Upper lobe of left lung (tissue), 6 donors: ENCODE measurements around the gene YIF1B. TPM values are rescaled to one million over a fixed set of nuclear protein-coding genes. Genes with fewer than 3 reads are reported as not detected.
"Not testable (repeated sequence)": the region's sequence is repeated elsewhere in the genome, so short reads cannot be mapped to it uniquely, and the experiment has no call there.

ENCODE experiments used
- ATAC-seq, 2 donors: fragments of 200-7000 bp; cut with Tn5 transposase; one replicate each; pipeline ENCODE4 v1.9.1; 2022; ENCODE audit warnings: mild to moderate bottlenecking in 2 of 2, moderate library complexity in 2 of 2; ENCODE audit not compliant: low FRiP score in 2 of 2
- DNase-seq, 2 donors: peaks; one replicate each; pipeline ENCODE4 v3.0.0-alpha.2; 2019 to 2020
- H3K27ac ChIP-seq, 4 donors: fragments of 200-600 bp; sonication (generic); one replicate each; pipeline ENCODE4 v1.5.1; 2016 to 2019
- H3K27me3 ChIP-seq, 4 donors: fragments of 200-600 bp; sonication (generic); one replicate each; pipeline ENCODE4 v1.5.1; 2017 to 2019
- H3K36me3 ChIP-seq, 4 donors: fragments of 200-600 bp; sonication (generic); one replicate each; pipeline ENCODE4 v1.5.1; 2016 to 2019
- H3K4me1 ChIP-seq, 4 donors: fragments of 200-600 bp; sonication (generic); one replicate each; pipeline ENCODE4 v1.5.1; 2018 to 2019
- H3K4me3 ChIP-seq, 4 donors: fragments of 200-600 bp; sonication (generic); one replicate each; pipeline ENCODE4 v1.5.1; 2017 to 2019; ENCODE audit warnings: mild to moderate bottlenecking in 2 of 4, moderate library complexity in 1 of 4
- H3K9me3 ChIP-seq, 4 donors: fragments of 200-600 bp; sonication (generic); one replicate each; pipeline ENCODE4 v1.5.1; 2018 to 2019
- EP300 ChIP-seq, 4 donors: sonication (generic); formaldehyde crosslinking; IDR thresholded peaks; one replicate each; pipeline ENCODE4 v1.5.1; 2017; ENCODE audit warnings: antibody characterized with exemption in 4 of 4, control low read depth in 2 of 4
- POLR2A ChIP-seq, 4 donors: fragments of 450-650 bp; IDR thresholded peaks; one replicate each; pipeline ENCODE4 v1.5.1; 2016 to 2017; ENCODE audit warnings: antibody characterized with exemption in 4 of 4, mild to moderate bottlenecking in 2 of 4
- POLR2AphosphoS5 ChIP-seq, 2 donors: sonication (generic); formaldehyde crosslinking; IDR thresholded peaks; one replicate each; pipeline ENCODE4 v1.5.1; 2017; ENCODE audit warnings: antibody characterized with exemption in 2 of 2
- WGBS, 2 donors: methylation state at CpG; one replicate each; pipeline ENCODE4 v1.1.5; 2017 to 2018; 5-methylcytosine and 5-hydroxymethylcytosine counted together
- total RNA-seq, 6 donors: library from RNA; depleted of rRNA in 4 of 6; stranded (reverse); fragments of >200 nt in 4 of 6; gene quantifications; one replicate each; pipeline versions ENCODE4 v1.1.0 to v1.2.1, GENCODE V29; 2016 to 2021
- TF ChIP-seq, protein P1 (sequence below), 6 experiments: fragments of 450-650 bp in 4 of 6; fragments of 200-600 bp in 2 of 6; sonication (generic) in 2 of 6; IDR thresholded peaks; one replicate each; pipeline ENCODE4 v1.5.1; 2016 to 2019; ENCODE audit warnings: antibody characterized with exemption in 6 of 6
- donor health status: DM: no; HTN: no; CAD: no; lungs with moderate emphysema.
- donor health status: DM: no; HTN: yes; CAD: no; lungs with severe emphysema.

YIF1B gene
- total RNA-seq, 6 donors from 2014 or later: 15.3 to 45.8 (median 29.8) TPM

DNA sequence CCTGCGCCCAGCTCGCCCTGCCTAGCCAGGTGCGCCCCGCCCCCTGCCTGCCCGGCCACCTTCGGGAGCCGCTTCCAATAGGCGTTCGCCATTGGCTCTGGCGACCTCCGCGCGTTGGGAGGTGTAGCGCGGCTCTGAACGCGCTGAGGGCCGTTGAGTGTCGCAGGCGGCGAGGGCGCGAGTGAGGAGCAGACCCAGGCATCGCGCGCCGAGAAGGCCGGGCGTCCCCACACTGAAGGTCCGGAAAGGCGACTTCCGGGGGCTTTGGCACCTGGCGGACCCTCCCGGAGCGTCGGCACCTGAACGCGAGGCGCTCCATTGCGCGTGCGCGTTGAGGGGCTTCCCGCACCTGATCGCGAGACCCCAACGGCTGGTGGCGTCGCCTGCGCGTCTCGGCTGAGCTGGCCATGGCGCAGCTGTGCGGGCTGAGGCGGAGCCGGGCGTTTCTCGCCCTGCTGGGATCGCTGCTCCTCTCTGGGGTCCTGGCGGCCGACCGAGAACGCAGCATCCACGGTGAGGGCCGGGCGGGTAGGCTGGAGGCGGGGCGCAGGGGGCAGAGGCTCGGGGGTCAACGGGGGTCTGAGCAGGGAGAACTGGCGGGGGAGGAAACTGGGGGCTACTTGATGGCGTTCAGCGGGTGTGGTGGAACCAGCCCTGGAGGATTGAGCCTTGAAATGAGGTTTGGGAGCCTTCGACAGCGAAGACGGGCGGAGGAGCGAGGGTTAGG, 51.1 kb downstream of the YIF1B start, which contains the start of gene SPINT2:
Gene SPINT2, plus strand, starts transcription at position 88 of the 727 bp plus-strand sequence. Its CDS starts 320 bp downstream, at position 408.
- no peaks in the 10 kb centered on the region for H3K9me3 ChIP-seq
- whole genome bisulfite sequencing, 2 donors: 29 to 31% methylated on average over 17 to 18 of the region's 78 CpGs
- TF ChIP-seq, protein P1, sequence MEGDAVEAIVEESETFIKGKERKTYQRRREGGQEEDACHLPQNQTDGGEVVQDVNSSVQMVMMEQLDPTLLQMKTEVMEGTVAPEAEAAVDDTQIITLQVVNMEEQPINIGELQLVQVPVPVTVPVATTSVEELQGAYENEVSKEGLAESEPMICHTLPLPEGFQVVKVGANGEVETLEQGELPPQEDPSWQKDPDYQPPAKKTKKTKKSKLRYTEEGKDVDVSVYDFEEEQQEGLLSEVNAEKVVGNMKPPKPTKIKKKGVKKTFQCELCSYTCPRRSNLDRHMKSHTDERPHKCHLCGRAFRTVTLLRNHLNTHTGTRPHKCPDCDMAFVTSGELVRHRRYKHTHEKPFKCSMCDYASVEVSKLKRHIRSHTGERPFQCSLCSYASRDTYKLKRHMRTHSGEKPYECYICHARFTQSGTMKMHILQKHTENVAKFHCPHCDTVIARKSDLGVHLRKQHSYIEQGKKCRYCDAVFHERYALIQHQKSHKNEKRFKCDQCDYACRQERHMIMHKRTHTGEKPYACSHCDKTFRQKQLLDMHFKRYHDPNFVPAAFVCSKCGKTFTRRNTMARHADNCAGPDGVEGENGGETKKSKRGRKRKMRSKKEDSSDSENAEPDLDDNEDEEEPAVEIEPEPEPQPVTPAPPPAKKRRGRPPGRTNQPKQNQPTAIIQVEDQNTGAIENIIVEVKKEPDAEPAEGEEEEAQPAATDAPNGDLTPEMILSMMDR (IDR thresholded peaks at IDR 0.05): peak in 3 of 6 experiments; percentile 2 to 21 (median 17)
- no peak for TF ChIP-seq EP300 (IDR thresholded peaks at IDR 0.05)
- peak in 3 of 4 donors; percentile 82 to 95 (median 85) for TF ChIP-seq POLR2A (IDR thresholded peaks at IDR 0.05)
- peak; percentile 52 to 90 for TF ChIP-seq POLR2AphosphoS5 (IDR thresholded peaks at IDR 0.05)
- ATAC-seq (peak; percentile 3 to 50), DNase-seq (no peak)
- H3K4me1 ChIP-seq: peaks cover 16 to 48% (median 28%) of the 10 kb centered on the region in 4 donors
- H3K27me3 ChIP-seq: no peaks in the 10 kb centered on the region
- H3K36me3 ChIP-seq: no peaks in the 10 kb centered on the region
- peak within 1 kb of the TSS; percentile 52 to 78 (median 72) for H3K4me3 ChIP-seq
- peak within 1 kb of the TSS; percentile 91 to 97 (median 96) for H3K27ac ChIP-seq

DNA sequence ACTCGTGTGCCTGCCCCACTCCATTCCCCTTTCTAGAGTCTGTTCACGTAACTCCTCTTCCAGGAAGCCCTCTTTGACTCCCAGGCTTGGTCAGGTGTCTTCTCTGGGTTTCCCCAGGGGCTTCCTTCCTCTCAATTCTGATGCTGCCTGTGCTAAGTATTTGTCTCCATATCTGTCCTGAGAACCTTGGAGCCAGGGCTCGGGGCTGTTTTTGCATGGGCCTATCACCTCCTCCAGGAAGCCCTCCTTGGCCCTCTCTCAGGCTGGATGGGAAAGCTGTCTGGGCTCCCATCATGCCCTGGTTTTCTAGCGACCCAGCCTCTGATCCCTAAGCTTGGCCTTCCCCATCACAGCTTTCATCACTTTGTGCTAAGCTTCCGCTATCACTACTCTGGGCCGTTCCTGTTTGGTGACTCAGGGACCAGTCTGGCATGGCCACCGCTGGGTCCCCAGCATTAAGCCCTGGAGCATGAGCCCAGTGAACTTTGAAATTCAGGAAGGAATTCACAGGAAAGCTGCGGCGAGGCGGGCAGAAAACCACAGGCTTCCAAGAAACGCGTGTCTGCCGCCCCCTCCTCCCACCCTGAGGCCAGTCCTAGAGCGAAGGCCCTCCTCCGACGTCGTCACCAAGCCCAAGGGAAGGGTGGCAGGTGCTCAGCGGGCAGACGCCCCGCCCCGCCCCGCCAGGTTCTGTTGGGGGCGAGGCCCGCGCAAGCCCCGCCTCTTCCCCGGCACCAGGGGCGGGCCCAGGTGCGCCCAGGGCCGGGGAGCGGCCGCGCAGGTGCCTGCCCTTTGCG, 51.9 kb downstream of the YIF1B start:
- peak; percentile 4 to 62 for TF ChIP-seq POLR2AphosphoS5 (IDR thresholded peaks at IDR 0.05)
- TF ChIP-seq, protein P1 (IDR thresholded peaks at IDR 0.05): no peak
- TF ChIP-seq EP300 (IDR thresholded peaks at IDR 0.05): no peak
- H3K9me3 ChIP-seq: no peaks in the 10 kb centered on the region
- DNase-seq: peak; percentile 94 to 97
- ATAC-seq: peak; percentile 81 to 94
- peak overlapping the region; percentile 52 to 78 (median 72) for H3K4me3 ChIP-seq
- H3K36me3 ChIP-seq: no peaks in the 10 kb centered on the region
- WGBS, 2 donors: 19 to 20% methylated on average over 17 to 20 of the region's 34 CpGs
- no peaks in the 10 kb centered on the region for H3K27me3 ChIP-seq
- peak overlapping the region; percentile 91 to 97 (median 96) for H3K27ac ChIP-seq
- peaks cover 16 to 48% (median 28%) of the 10 kb centered on the region in 4 donors for H3K4me1 ChIP-seq

DNA sequence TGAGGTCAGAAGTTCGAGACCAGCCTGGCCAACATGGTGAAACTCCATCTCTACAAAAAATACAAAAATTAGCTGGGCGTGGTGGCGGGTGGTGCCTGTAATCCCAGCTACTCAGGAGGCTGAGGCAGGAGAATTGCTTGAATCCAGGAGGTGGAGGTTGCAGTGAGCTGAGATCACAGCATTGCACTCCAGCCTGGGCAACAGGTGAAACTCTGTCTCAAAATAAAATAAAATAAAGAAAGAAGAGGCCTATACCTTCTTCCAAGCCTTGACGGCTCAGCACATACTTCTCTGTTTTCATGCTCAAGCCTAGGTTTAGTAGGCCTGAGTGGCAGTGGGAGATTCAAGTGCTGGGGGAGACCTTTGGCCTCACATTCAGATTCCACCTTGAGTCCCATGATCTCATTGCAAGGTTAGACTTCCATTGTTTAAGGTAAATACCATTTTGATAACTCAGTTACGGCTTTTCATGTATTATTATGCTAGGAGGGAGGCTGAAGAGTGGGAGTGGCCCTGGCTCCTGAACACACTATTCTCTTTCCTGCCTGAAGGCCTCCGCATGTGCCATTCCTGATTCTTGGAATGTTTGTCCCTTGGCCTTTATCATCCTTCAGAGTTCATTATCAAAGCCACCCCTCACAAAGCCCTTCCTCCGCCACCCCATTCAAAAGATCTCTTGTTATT, 53.0 kb downstream of the YIF1B start:
- DNase-seq (no peak), ATAC-seq (no peak)
- Histone ChIP-seq H3K9me3 (no peaks in the 10 kb centered on the region), H3K4me1 (peaks cover 16 to 41% (median 24%) of the 10 kb centered on the region in 4 donors), H3K36me3 (no peaks in the 10 kb centered on the region), H3K27ac (no peak overlapping the region), H3K4me3 (no peak overlapping the region), H3K27me3 (no peaks in the 10 kb centered on the region)
- TF ChIP-seq POLR2AphosphoS5 (IDR thresholded peaks at IDR 0.05) (no peak), POLR2A (IDR thresholded peaks at IDR 0.05) (no peak), EP300 (IDR thresholded peaks at IDR 0.05) (no peak)
- TF ChIP-seq, protein P1 (IDR thresholded peaks at IDR 0.05): no peak
- 93 to 94% methylated on average over 7 of the region's 7 CpGs for WGBS, 2 donors

DNA sequence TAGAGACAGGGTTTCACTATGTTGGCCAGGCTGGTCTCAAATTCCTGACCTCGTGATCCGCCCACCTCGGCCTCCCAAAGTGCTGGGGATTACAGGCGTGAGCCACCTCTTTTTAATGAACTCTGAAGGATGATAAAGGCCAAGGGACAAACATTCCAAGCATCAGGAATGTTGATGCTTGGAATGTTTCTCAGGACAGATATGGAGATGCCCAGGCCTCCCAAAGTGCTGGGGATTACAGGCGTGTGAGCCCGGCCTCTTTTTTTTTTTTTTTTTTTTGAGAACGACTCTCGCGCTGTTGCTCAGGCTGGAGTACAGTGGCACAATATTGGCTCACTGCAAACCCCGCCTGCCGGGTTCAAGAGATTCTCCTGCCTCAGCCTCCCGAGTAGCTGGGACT, 53.8 kb downstream of the YIF1B start:
- 92 to 94% methylated on average over 12 of the region's 12 CpGs for WGBS, 2 donors
- H3K27ac ChIP-seq, ATAC-seq: not testable (repeated sequence)

More for the DNA sequence above, 53.8 kb downstream of the YIF1B start:
- not testable (repeated sequence) for H3K36me3 ChIP-seq, DNase-seq, H3K27me3 ChIP-seq, H3K4me3 ChIP-seq, H3K9me3 ChIP-seq
- peaks cover 16 to 33% (median 20%) of the 10 kb centered on the region in 4 donors for H3K4me1 ChIP-seq
